Neuronal stem cell (in vitro differentiated cells): ENCODE data around the gene RNF114.

Experiments
- DNase-seq: peaks from one replicate; pipeline ENCODE4 v3.0.0-alpha.2; 2013; ENCODE audit warnings: low spot score
- H2AFZ ChIP-seq: one replicate; pipeline ENCODE4 v1.6.1; 2013; ENCODE audit warnings: mild to moderate bottlenecking, low read length, inconsistent platforms
- H2AK5ac ChIP-seq: 2 replicates; pipeline ENCODE4 v1.6.1; 2013; ENCODE audit warnings: low read depth, mild to moderate bottlenecking, inconsistent platforms, low read length, moderate library complexity, mixed read lengths
- H2BK120ac ChIP-seq: 2 replicates; pipeline ENCODE4 v1.6.1; 2013; ENCODE audit warnings: low read depth, mild to moderate bottlenecking, inconsistent platforms, low read length, moderate library complexity, mixed read lengths
- H2BK12ac ChIP-seq: one replicate; pipeline ENCODE4 v1.6.1; 2013; ENCODE audit warnings: low read length, inconsistent platforms
- H2BK15ac ChIP-seq: 2 replicates; pipeline ENCODE4 v1.6.1; 2013; ENCODE audit warnings: mild to moderate bottlenecking, low read length, inconsistent platforms, mixed read lengths
- H2BK5ac ChIP-seq: one replicate; pipeline ENCODE4 v1.6.1; 2013; ENCODE audit warnings: inconsistent platforms, mild to moderate bottlenecking, low read length, moderate library complexity
- H3K14ac ChIP-seq: one replicate; pipeline ENCODE4 v1.6.1; 2013; ENCODE audit warnings: low read length, inconsistent platforms
- H3K18ac ChIP-seq: 2 replicates; pipeline ENCODE4 v1.6.1; 2013; ENCODE audit warnings: low read length, inconsistent platforms
- H3K23ac ChIP-seq: 2 replicates; pipeline ENCODE4 v1.6.1; 2013; ENCODE audit warnings: low read depth, mild to moderate bottlenecking, mixed read lengths, low read length, inconsistent platforms; ENCODE audit not compliant: poor library complexity
- H3K27ac ChIP-seq: replicated peaks from 3 replicates; pipeline ENCODE4 v1.5.1; 2013; ENCODE audit warnings: low read length, inconsistent platforms
- H3K27me3 ChIP-seq, 3 experiments: 2 replicates each; pipeline ENCODE4 v1.6.1; 2013; ENCODE audit warnings: low read length in 3 of 3, mild to moderate bottlenecking in 2 of 3, inconsistent platforms in 1 of 3, low read depth in 1 of 3, mixed read lengths in 1 of 3, moderate library complexity in 1 of 3; ENCODE audit not compliant: control insufficient read depth in 3 of 3, insufficient read depth in 3 of 3
- H3K36me3 ChIP-seq, 2 donors: replicated peaks in 1 of 2; 2 replicates each; pipeline ENCODE4 v1.6.1; 2013; ENCODE audit warnings: low read length in 2 of 2; ENCODE audit not compliant: control insufficient read depth in 2 of 2, insufficient read depth in 2 of 2
- H3K4ac ChIP-seq: 2 replicates; pipeline ENCODE4 v1.6.1; 2013; ENCODE audit warnings: inconsistent platforms, mild to moderate bottlenecking, low read length, moderate library complexity
- H3K4me1 ChIP-seq, 2 donors: 1 replicate in 1 of 2; 2 replicates in 1 of 2; pipeline ENCODE4 v1.6.1; 2013; ENCODE audit warnings: low read length in 2 of 2, low read depth in 1 of 2; ENCODE audit not compliant: control insufficient read depth in 2 of 2, insufficient read depth in 1 of 2
- H3K4me2 ChIP-seq: one replicate; pipeline ENCODE4 v1.6.1; 2013; ENCODE audit warnings: mild to moderate bottlenecking, low read length, inconsistent platforms; ENCODE audit not compliant: insufficient read depth, poor library complexity, severe bottlenecking
- H3K4me3 ChIP-seq, 2 donors: 2 replicates each; pipeline ENCODE4 v1.5.1; 2013; ENCODE audit warnings: low read length in 2 of 2, mild to moderate bottlenecking in 2 of 2, inconsistent platforms in 1 of 2, moderate library complexity in 1 of 2
- H3K79me1 ChIP-seq: one replicate; pipeline ENCODE4 v1.6.1; 2013; ENCODE audit warnings: low read depth, mild to moderate bottlenecking, inconsistent platforms, low read length, moderate library complexity
- H3K9ac ChIP-seq: one replicate; pipeline ENCODE4 v1.6.1; 2013; ENCODE audit warnings: mild to moderate bottlenecking, low read depth, low read length, inconsistent platforms; ENCODE audit not compliant: poor library complexity
- H3K9me3 ChIP-seq, 2 donors: replicated peaks in 1 of 2; 2 replicates each; pipeline versions ENCODE3 to v1.6.1; 2013; ENCODE audit warnings: low read length in 2 of 2, mild to moderate bottlenecking in 2 of 2, inconsistent platforms in 1 of 2, low read depth in 1 of 2, mixed read lengths in 1 of 2, moderate library complexity in 1 of 2; ENCODE audit not compliant: control insufficient read depth in 2 of 2, insufficient read depth in 1 of 2
- H4K8ac ChIP-seq: one replicate; pipeline ENCODE4 v1.6.1; 2013; ENCODE audit warnings: low read depth, mild to moderate bottlenecking, inconsistent platforms, low read length, moderate library complexity
- H4K91ac ChIP-seq: one replicate; pipeline ENCODE4 v1.6.1; 2013; ENCODE audit warnings: low read length, low read depth, mild to moderate bottlenecking, inconsistent platforms; ENCODE audit not compliant: poor library complexity
- WGBS, 2 donors: extraction: QIAGEN DNeasy Blood & Tissue Kit; methylation state at CpG; one replicate each; pipeline ENCODE4 v1.1.7; 2013; ENCODE audit warnings: missing lambda C conversion rate in 2 of 2, mixed read lengths in 1 of 2; ENCODE audit not compliant: insufficient read length in 2 of 2, insufficient replicate concordance in 1 of 2; ENCODE audit errors: extremely low coverage in 2 of 2; 5-methylcytosine and 5-hydroxymethylcytosine counted together

Gene RNF114

GRCh38 chr20:49945701-49946477, 9.7 kb downstream of the RNF114 start:
- DNase-seq, result no peak
- H3K27me3 ChIP-seq, result no peaks in the 10 kb centered on the region
- no peak overlapping the region for H4K91ac ChIP-seq
- H3K9ac ChIP-seq, result no peak overlapping the region
- H3K23ac ChIP-seq, result no peak overlapping the region
- H2AK5ac ChIP-seq, result no peak overlapping the region
- no peak overlapping the region for H3K14ac ChIP-seq
- no peaks in the 10 kb centered on the region for H3K9me3 ChIP-seq
- H3K18ac ChIP-seq, result no peak overlapping the region
- H2AFZ ChIP-seq, result no peak overlapping the region
- no peak overlapping the region for H3K4ac ChIP-seq
- peaks cover 30 to 90% of the 10 kb centered on the region in 2 donors for H3K36me3 ChIP-seq
- no peak overlapping the region for H2BK120ac ChIP-seq
- no peak overlapping the region for H3K27ac ChIP-seq
- no peak overlapping the region for H2BK12ac ChIP-seq
- no CpG with 5 or more reads among the region's 10 CpGs for WGBS, 2 donors
- H2BK5ac ChIP-seq, result no peak overlapping the region
- H3K4me1 ChIP-seq, result no peaks in the 10 kb centered on the region
- no peak overlapping the region for H3K4me3 ChIP-seq
- no peak overlapping the region for H2BK15ac ChIP-seq
- no peak overlapping the region for H4K8ac ChIP-seq
- H3K79me1 ChIP-seq, result peaks cover 6% of the 10 kb centered on the region
- H3K4me2 ChIP-seq, result no peak overlapping the region

DNA sequence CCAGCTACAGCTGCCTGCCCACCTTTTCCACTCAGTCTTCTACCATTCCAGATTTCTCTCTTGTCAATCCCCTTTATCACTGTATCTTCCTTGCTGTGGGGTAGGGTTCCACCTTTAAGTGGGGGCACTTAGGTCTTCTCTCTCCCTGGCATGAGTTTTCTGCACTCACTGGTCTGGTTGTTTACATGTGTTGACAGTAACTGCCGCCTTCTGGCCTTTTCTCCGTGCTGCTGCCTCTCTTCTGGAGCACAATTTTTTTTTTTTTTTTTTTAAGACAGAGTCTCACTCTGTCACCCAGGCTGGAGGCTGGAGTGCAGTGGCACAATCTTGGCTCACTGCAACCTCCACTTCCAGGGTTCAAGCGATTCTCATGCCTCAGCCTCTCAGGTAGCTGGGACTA, 12.0 kb downstream of the RNF114 start:
- Histone ChIP-seq H2BK5ac (no peak overlapping the region), H3K4me3 (no peak overlapping the region), H2BK15ac (no peak overlapping the region), H3K79me1 (peaks cover under 1% of the 10 kb centered on the region), H3K27me3 (no peaks in the 10 kb centered on the region), H3K9me3 (no peaks in the 10 kb centered on the region), H3K27ac (no peak overlapping the region), H3K9ac (no peak overlapping the region), H4K8ac (no peak overlapping the region), H2AFZ (no peak overlapping the region), H3K14ac (no peak overlapping the region), H2BK12ac (no peak overlapping the region), H3K4me1 (no peaks in the 10 kb centered on the region), H3K18ac (no peak overlapping the region), H3K36me3 (peaks cover 35 to 89% of the 10 kb centered on the region in 2 donors), H3K4ac (no peak overlapping the region), H2BK120ac (no peak overlapping the region), H3K23ac (no peak overlapping the region), H4K91ac (no peak overlapping the region), H3K4me2 (no peak overlapping the region), H2AK5ac (no peak overlapping the region)
- DNase-seq, result no peak
- WGBS, 2 donors, result no CpG with 5 or more reads among the region's 3 CpGs

- Histone ChIP-seq H3K36me3 (peaks cover 38 to 93% of the 10 kb centered on the region in 2 donors), H3K4me3 (no peak overlapping the region)
- WGBS, 2 donors, result no CpG with 5 or more reads among the region's 11 CpGs
Measured at GRCh38 chr20:49948809-49949507, 12.8 kb downstream of the RNF114 start.

DNA sequence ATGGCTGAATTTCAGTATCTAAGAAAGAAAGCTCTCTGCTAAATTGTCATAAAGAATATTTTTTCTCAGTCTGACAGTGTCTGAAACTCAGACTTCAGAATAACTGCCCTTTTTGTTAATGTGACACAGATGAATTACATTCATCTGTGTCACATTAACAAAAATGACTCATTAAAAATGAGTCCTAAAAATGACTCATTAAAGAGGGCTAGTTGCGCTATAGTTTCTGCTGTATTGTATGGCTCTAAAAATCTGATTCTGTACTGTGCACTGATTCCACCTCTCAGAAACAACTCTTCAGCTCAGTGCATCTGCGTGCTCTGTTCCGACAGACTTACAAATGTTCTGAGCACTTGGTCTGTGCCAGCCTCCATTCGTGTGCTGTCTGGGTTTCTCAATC, 15.0 kb downstream of the RNF114 start:
- H3K79me1 ChIP-seq, result no peaks in the 10 kb centered on the region
- no CpG with 5 or more reads among the region's 4 CpGs for WGBS, 2 donors
- H3K27me3 ChIP-seq, result no peaks in the 10 kb centered on the region

More at GRCh38 chr20:49948809-49949507, 12.8 kb downstream of the RNF114 start:
- no peaks in the 10 kb centered on the region for H3K79me1 ChIP-seq
- H3K4ac ChIP-seq, result no peak overlapping the region
- no peaks in the 10 kb centered on the region for H3K4me1 ChIP-seq
- no peak overlapping the region for H3K14ac ChIP-seq
- no peak overlapping the region for H2AK5ac ChIP-seq
- H2BK15ac ChIP-seq, result no peak overlapping the region
- H2BK5ac ChIP-seq, result no peak overlapping the region
- H4K8ac ChIP-seq, result no peak overlapping the region
- no peaks in the 10 kb centered on the region for H3K27me3 ChIP-seq
- no peak for DNase-seq
- H2BK120ac ChIP-seq, result no peak overlapping the region
- no peak overlapping the region for H3K18ac ChIP-seq
- H2AFZ ChIP-seq, result no peak overlapping the region
- no peaks in the 10 kb centered on the region for H3K9me3 ChIP-seq
- H3K23ac ChIP-seq, result no peak overlapping the region
- no peak overlapping the region for H3K27ac ChIP-seq
- no peak overlapping the region for H2BK12ac ChIP-seq
- no peak overlapping the region for H4K91ac ChIP-seq
- no peak overlapping the region for H3K4me2 ChIP-seq
- no peak overlapping the region for H3K9ac ChIP-seq

More for the DNA sequence above, 15.0 kb downstream of the RNF114 start:
- H3K4ac ChIP-seq, result no peak overlapping the region
- H3K23ac ChIP-seq, result no peak overlapping the region
- no peak overlapping the region for H2AFZ ChIP-seq
- DNase-seq, result no peak
- no peak overlapping the region for H3K27ac ChIP-seq
- no peak overlapping the region for H3K4me2 ChIP-seq
- peaks cover 43 to 89% of the 10 kb centered on the region in 2 donors for H3K36me3 ChIP-seq
- no peak overlapping the region for H3K9ac ChIP-seq
- H3K18ac ChIP-seq, result no peak overlapping the region
- no peak overlapping the region for H2AK5ac ChIP-seq
- H3K9me3 ChIP-seq, result no peaks in the 10 kb centered on the region
- H2BK15ac ChIP-seq, result no peak overlapping the region
- no peak overlapping the region for H4K91ac ChIP-seq
- H2BK12ac ChIP-seq, result no peak overlapping the region
- no peak overlapping the region for H2BK120ac ChIP-seq
- no peak overlapping the region for H2BK5ac ChIP-seq
- H3K4me1 ChIP-seq, result no peaks in the 10 kb centered on the region
- H3K4me3 ChIP-seq, result no peak overlapping the region
- H3K14ac ChIP-seq, result no peak overlapping the region
- no peak overlapping the region for H4K8ac ChIP-seq
